HG03571 (cell line): Measurements from ENCODE around the gene FOXO3B.
"Not testable (repeated sequence)": the region's sequence is repeated elsewhere in the genome, so short reads cannot be mapped to it uniquely, and the experiment has no call there.

Experiments used
- ATAC-seq: cut with Tn5 transposase; IDR thresholded peaks from one replicate; pipeline ENCODE4 v1.9.1; 2021; ENCODE audit not compliant: unreplicated experiment

Gene FOXO3B

DNA sequence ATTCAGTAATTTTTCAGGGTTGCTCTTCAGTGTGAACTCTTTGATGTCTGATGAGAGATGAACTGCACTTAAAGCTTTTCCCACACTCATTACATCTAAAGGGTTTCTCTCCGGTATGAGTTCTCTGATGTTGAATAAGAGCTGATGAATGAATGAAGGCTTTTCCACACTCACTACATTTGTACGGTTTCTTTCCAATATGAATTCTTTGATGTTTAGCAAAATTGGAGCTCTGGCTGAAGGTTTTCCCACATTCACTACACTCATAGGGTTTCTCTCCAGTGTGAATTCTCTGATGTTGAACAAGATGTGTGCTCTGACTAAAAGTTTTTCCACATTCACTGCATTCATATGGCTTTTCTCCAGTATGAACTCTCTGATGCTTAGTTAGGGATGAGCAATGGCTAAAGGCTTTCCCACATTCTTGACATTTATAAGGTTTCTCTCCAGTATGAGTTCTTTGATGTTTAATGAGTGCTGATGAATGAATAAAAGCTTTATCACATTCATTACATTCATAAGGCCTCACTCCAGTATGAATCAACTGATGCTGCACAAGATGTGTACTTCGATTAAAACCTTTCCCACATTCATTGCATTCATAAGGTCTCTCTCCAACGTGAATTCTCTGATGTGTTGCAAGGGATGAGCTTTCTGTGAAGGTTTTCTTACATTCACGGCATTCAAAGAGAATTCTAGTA is 20.0 kb downstream of the FOXO3B start:
- not testable (repeated sequence) for ATAC-seq

DNA sequence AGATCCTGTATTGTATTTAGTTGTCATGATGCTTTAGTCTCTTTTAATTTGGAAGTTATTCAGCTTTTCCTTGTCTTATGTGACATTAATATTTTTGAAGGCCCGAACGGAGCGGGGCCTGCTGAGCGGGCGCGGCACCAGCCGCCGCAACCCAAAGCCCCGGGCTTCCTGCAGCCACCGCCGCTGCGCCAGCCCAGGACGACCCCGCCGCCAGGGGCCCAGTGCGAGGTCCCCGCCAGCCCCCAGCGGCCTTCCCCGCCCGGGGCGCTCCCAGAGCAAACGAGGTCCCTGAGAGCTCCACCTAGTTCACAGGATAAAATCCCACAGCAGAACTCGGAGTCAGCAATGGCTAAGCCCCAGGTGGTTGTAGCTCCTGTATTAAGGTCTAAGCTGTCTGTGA is 32.0 kb downstream of the FOXO3B start:
- ATAC-seq, result not testable (repeated sequence)

DNA sequence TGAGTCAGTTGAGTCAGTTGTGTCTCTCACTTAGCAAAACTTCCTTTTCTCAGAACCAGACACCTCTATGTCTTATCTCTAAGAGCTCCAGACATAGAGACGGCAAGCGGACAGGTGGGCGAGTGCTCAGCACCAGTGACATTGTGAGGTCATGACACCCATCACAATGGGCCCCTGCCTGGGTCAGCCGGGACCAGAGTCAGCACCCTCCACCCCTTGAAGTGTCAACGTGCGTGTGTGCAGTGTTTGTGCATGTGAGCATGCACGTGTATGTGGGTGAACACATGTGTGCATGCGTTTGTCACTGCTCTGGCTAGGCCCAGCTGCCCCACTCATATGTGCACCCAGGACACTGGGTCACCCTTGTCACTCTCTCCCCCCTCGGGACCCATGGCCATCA is 37.8 kb downstream of the FOXO3B start, which contains the start of gene TBC1D28:
Gene TBC1D28 (minus strand): TSS at position 101 of the 400 bp plus-strand sequence. CDS start 3,039 bp downstream, outside the sequence.
- ATAC-seq, result not testable (repeated sequence)

DNA sequence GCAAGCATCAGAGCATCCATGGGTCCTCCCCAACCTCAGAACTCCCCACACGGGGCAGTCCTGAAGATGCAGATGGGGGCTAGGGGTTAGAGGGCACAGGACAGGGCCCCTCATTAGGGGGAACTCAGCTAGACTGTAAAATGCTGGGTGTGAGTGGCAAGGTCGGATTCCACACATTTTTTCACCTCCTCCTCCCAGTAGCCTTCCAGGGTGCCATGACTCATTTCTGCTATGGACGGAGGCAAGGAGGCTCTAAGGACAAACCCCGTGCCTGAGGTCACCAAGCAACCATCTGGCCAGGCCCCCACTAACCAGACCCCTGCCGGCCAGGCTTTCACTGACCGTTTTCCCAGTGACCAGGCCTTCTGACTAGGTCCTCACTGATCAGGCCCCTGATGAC is 39.0 kb downstream of the FOXO3B start:
- ATAC-seq, result not testable (repeated sequence)

DNA sequence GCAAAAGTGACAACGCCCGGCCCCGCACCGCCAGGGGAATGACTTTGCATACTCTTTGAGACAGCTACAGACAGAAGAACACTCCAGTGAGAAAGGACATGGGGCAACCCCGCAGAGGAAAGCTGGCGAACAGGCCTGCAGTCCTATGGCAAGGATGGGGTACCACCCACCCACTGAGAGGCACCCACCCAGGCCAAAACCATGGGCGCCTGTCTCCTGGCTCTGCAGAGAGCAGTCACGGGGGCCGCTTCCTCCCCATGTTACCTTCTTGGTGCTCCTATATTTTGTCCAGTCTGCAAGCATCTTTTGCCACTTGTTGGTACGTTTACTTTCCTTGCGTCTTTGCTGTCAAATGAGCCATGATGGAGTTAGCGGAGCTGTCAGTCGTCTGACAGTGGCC is 43.8 kb downstream of the FOXO3B start:
- not testable (repeated sequence) for ATAC-seq

DNA sequence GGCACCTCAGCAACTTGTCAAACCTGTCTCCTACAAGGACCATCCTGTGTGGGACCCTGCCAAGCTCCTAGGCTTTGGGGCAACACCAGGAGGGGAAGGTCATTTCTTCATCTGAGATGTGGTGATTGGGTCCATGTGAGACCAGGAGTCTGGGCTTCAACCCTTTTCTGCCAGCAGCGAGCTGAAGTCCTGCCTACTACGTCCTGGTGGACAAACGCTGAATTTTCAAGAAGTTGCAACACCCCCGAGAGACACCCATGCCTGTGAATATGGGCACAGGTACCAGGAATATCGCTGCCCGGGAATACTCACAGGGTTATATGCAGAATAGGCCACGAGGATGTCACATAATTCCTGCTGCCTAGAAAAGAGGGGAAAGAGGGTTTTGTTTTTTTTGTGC is 45.9 kb downstream of the FOXO3B start:
- ATAC-seq, result not testable (repeated sequence)

DNA sequence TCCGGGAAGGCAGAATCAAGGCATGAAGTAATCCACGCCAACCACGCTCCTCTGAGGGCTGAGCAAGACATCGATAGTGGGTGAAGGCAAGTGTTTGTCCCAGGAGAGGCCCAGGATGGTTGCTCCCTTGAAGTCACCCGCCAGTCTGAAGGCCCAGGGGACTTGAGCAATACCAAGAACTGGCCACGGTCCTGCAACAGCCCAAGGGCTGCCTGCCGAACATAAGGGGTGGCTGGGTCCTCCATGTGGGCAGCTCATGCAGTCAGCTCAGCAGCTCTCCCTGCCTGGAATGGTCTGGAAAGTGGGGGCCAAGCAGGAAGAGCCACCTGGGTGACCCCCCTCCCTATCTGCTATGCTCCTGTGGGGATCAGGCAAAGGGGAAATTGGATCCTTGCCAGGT is 46.3 kb downstream of the FOXO3B start:
- not testable (repeated sequence) for ATAC-seq

DNA sequence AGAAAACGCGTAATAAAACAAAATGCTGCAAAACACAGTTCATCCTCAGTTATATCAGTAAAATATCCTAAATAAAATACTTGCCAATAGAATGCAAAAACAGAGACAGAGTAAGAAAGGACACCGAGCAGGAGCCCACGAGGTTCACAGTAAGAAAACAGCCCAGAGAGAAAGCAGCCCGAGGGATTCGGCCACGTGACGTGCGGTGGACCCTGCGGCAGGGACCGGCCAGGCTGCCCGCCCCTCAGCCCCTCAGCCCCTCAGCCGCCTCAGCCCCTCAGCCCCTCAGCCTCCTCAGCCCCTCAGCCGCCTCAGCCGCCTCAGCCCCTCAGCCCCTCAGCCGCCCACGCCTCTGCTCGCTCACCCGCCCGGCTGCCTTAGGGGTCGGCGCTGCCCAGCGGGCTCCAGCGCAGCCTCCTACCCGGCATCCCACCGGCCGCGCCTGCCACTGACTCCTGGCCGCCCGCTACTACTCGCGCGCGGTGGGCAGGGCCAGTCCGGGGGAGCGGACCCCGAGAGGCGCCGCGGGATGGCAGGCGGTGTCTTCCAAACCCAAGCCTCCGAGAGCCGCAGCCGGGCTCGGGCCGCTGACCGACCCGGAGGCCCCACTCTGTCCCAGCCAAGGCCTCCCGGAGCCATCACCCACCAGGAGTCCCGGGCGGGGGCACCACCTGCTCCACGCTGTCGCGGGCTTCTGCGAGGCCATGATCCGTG is 47.4 kb downstream of the FOXO3B start:
- not testable (repeated sequence) for ATAC-seq
